Activated naive CD4-positive, alpha-beta T cell treated with anti-CD3 and anti-CD28 coated beads, Interleukin-2, amount 50 U/mL, for 16 hours (primary cell): ENCODE results near the gene RARB.

ENCODE experiments used
- DNase-seq: peaks from one replicate; pipeline ENCODE4 v3.0.0-alpha.2; 2020

Gene RARB

GRCh38 chr3:25448750-25449692, 21.0 kb downstream of the RARB start:
- no peak for DNase-seq

DNA sequence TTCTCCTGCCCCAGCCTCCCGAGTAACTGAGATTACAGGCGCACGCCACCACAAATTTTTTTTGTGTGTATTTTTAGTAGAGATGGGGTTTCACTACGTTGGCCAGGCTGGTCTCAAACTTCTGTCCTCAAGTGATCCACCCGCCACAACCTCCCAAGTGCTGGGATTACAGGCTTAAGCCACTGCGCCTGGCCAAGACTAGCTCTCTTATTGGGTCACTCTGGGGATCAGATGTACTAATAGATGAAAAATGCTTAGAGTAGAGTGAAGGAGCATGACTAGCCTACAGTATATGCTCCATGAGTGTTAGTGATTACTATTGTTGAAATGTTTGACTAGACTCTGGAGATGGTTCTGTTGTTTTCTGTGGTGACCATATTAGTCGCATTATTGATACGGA, 21.8 kb downstream of the RARB start:
- no peak for DNase-seq

- DNase-seq, result no peak
These were observed 24.1 kb downstream of the RARB start for GRCh38 chr3:25452192-25452591.

- DNase-seq, result no peak
These were observed 24.7 kb downstream of the RARB start for GRCh38 chr3:25452740-25453139.

- DNase-seq, result no peak
These were observed 25.5 kb downstream of the RARB start for GRCh38 chr3:25453619-25454004.

GRCh38 chr3:25454005-25454927, 26.2 kb downstream of the RARB start:
- no peak for DNase-seq

GRCh38 chr3:25455441-25456132, 27.5 kb downstream of the RARB start:
- no peak for DNase-seq

DNA sequence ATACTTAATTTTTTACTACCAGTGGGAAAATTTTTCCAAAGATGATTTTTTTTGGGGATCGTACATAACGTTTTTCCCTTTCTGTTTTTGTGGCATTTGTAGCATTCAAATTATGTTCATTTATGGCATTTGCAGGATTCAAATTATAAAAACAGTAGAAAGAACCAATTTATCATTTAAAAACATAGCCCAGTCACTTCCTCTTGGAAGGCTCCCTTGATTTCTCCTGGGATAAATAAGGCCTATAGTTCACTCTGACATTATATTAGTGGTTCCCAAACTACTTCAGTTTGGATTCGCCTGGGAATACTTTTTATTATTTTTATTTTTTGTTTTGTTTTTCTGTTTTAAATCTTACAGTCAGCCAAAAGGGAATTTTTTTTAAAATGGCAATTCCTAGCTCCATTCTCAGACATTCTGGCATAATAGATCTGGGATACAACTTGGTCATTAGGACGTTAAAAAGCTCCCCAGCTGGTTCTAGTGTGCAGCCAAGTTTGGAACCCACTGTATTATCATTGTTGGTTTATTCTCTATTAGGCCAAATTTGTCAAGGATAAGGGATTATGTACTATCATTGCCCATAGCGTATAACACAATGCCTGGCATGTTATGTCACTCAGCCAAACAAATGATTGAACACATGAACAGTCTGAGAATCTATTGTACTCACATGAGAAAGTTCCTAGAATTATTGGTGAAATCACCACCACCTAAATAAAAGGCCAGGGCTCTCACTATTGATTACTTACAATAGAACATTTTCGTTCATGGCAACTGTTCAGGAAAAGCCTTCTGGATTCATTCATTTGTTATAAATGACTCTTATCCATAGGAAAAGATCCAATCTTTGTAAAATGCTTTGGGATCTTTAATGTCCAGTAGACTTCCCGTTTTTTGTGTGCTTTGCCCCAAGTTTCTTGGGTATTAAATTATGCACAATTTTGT, 28.9 kb downstream of the RARB start:
- DNase-seq, result no peak

GRCh38 chr3:25457671-25458419, 29.8 kb downstream of the RARB start:
- no peak for DNase-seq

- no peak for DNase-seq
These were observed 30.4 kb downstream of the RARB start for GRCh38 chr3:25458420-25458814.

DNA sequence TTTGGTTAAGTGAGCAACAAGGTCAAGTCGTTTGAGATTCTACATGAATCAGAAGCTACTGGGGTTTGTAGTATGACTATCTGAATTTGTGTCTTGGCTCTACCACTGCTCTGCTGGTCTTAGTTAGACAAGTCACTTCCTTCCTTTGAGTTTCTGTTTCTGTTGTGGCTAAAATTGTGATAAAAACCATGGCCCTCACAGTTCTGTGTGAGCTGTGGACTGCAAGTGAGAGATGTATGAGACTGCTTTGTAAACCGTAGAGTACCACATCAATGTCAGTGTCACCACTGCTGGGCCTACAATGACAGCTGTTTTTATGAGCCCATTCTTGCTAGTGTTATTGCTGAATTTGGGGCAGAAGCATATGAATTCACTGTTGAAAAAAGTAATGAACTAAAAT, 32.7 kb downstream of the RARB start:
- no peak for DNase-seq

DNA sequence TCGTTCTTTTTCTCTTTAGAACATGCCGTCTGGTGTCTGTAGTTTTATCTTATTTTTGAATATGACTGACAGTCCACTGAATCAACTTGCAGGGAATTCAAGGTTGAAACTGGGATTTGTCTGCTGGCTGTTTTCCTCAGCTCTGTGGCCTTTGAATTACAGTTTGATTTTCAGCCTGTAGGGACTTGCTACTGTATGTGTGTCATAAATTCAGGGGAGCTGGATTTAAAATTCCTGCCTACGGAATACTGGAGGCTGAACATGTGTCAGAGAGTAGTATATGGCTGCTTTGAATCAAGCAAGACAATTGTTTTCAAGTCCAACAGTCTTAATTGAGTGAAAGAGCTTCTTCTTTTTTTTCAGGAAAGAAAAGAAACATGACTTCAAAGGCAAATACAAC, 33.9 kb downstream of the RARB start:
- no peak for DNase-seq

DNA sequence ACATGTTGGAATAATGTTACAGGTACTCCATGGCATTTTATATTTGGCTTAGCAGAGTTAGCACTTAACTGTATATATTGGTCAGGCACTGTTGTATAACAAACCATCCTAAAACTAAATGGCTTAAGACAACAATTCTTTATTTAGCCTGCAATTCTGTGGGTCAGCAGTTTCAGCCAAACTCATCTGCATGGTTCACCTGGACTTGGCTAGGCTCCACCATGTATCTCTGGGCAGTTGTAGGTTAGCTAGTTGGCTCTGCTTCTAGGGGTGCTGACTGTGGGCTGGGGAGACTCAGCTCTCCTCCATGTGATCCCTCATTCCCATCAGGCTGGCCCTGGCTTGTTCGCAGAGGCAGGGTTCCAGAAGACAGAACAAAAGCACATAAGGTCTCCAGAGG, 34.4 kb downstream of the RARB start:
- no peak for DNase-seq

DNA sequence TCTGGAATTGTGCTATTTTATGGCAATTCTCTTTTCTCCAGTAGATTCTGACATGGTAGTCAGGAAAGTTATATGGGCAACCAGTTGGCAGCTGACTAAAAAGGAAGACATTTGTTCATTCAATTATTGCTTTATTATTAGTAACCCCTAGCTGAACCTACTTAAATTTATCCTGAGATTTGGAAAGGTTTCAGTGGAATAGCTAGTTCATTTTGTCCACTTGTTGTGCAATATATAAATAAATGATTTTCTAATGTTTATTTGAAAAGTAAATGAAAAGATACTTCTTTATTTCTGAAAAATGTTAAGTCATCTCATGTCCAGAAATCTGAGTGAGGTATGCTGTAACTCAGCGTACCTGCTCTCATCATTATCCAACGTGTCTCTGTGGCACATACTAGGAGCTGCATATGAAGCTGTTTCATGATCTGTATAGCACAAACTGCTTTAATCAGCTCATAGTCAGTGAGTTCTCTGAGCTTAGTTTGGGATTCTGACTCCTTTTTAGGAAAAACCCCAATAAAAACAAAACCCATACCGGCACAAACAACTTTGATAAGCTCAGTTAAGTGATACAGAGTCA, 35.9 kb downstream of the RARB start:
- DNase-seq, result no peak

GRCh38 chr3:25465266-25465860, 37.3 kb downstream of the RARB start:
- no peak for DNase-seq

- no peak for DNase-seq
These were observed 40.8 kb downstream of the RARB start for GRCh38 chr3:25468866-25469319.

- DNase-seq, result no peak
These were observed 41.5 kb downstream of the RARB start for GRCh38 chr3:25469558-25469957.

- no peak for DNase-seq
These were observed 43.2 kb downstream of the RARB start for GRCh38 chr3:25471081-25471768.

GRCh38 chr3:25472153-25472552, 44.1 kb downstream of the RARB start:
- no peak for DNase-seq

DNA sequence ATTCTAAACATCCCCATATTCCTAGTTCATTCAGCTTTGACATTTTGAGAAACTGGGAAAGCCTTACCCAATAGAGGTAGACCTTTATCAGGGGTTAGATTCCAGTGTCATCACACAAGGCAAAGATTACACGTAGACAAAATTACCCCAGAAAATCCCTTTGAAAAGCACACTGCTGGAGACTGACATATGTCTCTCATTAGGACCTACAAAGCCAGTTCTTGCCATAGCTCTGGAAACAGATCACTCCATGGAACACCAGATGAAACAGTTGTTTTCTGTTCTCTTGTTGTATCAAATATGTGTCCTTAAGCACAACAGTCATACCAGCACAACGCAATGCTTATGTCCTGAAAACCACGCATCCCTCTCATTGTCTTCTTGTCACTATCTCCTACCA, 44.7 kb downstream of the RARB start:
- DNase-seq, result no peak
